HG03432 (cell line): ENCODE results near the gene INPP4B.

Experiments used
- ATAC-seq: cut with Tn5 transposase; IDR thresholded peaks from one replicate; pipeline ENCODE4 v1.9.1; 2021; ENCODE audit warnings: mild to moderate bottlenecking, moderate library complexity; ENCODE audit not compliant: unreplicated experiment

The INPP4B gene

DNA sequence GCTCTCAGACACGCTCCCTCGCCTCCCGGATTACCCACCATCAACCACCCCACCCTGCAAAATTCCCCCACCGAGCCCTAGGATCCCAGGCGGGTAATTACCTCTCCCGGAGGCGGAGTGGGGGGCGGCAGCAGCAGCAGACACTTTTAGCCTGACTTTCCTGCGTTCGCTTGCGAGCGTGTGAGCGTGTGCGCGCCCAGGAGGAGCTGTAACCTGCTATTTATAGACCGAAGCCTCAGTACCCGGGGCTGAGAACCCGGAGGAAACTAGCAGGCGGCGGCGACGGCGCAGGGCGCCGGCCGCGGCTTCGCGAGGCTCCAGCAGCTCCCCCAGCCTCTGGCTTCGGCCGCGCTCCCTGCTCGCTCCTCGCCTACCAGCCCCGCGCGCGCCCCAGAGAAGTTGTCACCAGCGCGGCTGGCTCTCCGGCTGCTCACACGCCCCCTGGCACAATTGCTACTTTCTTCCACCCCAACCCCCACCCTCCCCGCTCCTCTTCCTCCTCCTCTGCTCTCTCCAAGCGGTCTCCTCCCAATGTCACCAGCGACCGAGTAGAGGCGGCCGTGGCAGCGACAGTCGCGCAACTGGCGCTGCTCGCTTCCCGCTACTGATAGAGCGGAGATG lies at the start of gene INPP4B:
TSS of gene INPP4B (minus strand) at position 194 of the 621 bp plus-strand sequence.
- ATAC-seq: peak; percentile 51

- ATAC-seq: no peak
Observed at GRCh38 chr4:142893012-142893411, 46.9 kb upstream of the INPP4B start.

GRCh38 chr4:142886566-142886965 lies 40.5 kb upstream of the INPP4B start:
- ATAC-seq: no peak

- ATAC-seq: no peak
Observed at GRCh38 chr4:142883040-142883832, 37.1 kb upstream of the INPP4B start.

DNA sequence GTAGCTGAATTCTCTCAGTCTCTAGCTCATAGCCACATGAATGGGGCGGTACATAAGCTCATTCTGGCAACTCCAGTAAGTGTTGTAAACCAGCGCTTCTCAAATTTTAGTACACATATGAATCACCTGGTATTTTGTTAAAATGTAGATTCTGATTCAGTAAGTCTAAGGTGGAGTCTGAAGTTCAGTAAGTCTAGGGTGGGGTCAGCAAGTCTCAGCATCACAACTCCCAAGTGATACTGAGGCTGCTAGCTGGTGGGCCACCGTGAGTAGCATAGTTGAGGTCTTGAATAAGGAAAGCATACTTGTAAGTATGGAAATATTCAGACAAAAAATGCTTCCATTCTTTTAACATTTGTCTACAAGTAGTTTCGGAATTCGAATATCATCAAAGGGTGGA lies 36.1 kb upstream of the INPP4B start:
- ATAC-seq: no peak

DNA sequence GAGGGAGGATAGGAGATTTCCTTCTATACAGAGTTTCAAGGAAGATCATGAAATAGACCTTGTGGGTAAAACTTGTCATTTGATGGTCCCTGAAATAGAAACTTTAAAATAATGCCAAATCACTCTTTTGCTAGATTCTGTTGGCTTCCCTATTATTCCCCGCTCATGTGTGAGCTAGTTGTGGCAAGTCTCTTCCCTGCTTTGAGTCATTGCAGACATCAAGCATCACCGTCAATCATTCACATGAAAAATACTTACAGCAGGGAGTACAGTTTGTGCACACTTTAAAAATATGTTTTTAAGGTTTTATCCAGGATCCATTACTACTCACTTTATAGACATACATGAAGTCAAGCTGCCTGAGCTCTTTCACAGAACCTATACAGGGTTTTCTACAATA lies 35.2 kb upstream of the INPP4B start:
- no peak for ATAC-seq

- ATAC-seq: no peak
Observed at GRCh38 chr4:142875117-142875516, 29.0 kb upstream of the INPP4B start.

- ATAC-seq: no peak
Observed at GRCh38 chr4:142874684-142875083, 28.6 kb upstream of the INPP4B start.

- no peak for ATAC-seq
Observed at GRCh38 chr4:142866685-142867084, 20.6 kb upstream of the INPP4B start.

DNA sequence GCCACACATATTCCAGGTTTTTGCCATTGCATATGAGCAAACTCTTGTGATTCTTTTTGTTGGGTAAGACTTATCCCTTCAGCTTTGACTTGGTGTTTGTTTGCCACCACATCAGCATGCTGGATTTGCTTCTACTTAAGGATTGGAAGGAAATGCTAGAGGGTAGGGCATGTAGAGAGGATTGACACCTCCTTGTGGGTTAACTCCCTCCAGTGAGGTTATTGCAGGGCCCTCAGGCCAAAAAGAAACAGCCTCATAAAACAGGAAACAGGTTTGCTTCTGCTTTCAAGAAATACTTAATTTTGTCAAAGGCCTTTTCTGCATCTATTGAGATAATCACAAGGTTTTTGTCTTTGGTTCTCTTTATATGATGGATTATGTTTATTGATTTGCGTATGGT lies 15.2 kb upstream of the INPP4B start:
- no peak for ATAC-seq

DNA sequence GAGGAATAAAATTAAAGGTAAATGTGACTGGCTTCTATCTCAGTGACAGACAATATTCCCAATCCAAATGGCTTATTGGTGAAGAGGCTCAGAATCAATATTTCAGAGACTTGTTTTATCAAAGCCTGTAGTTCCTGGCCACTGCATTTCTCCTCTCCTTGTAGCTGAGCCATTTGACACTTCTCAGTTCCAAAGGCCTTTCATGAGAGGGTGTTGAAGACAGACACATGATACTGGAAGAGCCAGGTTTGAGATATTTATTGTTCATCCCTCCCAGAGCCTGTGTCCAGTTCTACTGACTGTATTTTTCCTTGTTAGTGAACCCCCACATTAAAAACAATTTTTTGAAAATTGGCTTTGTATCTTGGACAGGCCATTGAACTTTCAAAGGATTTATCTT lies 12.9 kb upstream of the INPP4B start:
- ATAC-seq: no peak

GRCh38 chr4:142858446-142858845 lies 12.3 kb upstream of the INPP4B start:
- no peak for ATAC-seq

DNA sequence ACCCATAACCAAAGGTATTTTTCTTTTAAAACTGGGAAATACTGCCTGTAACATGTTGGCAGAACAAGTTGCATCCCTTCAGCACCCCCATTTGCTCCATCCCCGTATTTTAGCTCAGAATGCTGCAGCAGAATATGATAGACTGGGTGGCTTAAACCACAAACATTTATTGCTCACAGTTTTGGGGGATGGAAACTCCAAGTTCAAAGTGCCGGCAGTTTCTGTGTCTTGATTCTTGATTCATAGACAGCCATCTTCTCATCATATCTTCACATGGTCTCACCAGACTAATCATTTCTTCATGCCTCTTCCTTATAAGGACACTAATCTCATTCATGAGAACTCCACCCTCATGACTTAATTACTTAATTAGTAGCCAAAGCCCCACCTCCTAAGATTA lies 10.5 kb upstream of the INPP4B start:
- no peak for ATAC-seq

GRCh38 chr4:142850478-142850877 lies 4.4 kb upstream of the INPP4B start:
- no peak for ATAC-seq

GRCh38 chr4:142846729-142847596 lies 862 bp upstream of the INPP4B start:
- peak; percentile 56 for ATAC-seq

- peak; percentile 6 for ATAC-seq
Observed at GRCh38 chr4:142845293-142846107, 601 bp downstream of the INPP4B start.

DNA sequence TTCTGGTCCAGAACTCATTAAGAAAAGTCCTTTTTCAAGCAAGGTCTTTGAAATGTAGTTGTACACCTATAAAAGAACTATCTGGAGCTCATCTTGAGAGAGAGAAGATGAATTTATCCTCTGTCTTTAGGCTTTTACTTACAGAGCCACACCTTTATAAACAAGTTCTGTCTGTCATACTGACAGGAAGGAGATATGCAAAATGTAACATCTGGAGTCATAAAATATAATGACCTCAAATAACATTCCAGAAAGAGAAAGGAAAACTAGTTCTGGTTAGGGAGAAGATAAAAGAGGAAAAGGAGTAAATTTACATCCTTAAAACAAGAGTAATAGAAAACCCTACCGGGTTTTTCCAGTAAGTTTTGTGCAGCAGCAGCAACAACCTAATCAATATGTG lies 1.3 kb downstream of the INPP4B start:
- ATAC-seq: no peak

- ATAC-seq: no peak
Observed at GRCh38 chr4:142840516-142841123, 5.5 kb downstream of the INPP4B start.

GRCh38 chr4:142838778-142839177 lies 7.3 kb downstream of the INPP4B start:
- ATAC-seq: no peak

GRCh38 chr4:142832022-142832421 lies 14.1 kb downstream of the INPP4B start:
- no peak for ATAC-seq
